Islet of Langerhans (tissue), 1 donor: Measurements from ENCODE around the gene CPNE5.

Source experiments
- FAIRE-seq: peaks from one replicate; lab custom pipeline; 2011; peaks lifted over from hg19 to GRCh38; lab: Jason Lieb, UNC

CPNE5 gene

DNA sequence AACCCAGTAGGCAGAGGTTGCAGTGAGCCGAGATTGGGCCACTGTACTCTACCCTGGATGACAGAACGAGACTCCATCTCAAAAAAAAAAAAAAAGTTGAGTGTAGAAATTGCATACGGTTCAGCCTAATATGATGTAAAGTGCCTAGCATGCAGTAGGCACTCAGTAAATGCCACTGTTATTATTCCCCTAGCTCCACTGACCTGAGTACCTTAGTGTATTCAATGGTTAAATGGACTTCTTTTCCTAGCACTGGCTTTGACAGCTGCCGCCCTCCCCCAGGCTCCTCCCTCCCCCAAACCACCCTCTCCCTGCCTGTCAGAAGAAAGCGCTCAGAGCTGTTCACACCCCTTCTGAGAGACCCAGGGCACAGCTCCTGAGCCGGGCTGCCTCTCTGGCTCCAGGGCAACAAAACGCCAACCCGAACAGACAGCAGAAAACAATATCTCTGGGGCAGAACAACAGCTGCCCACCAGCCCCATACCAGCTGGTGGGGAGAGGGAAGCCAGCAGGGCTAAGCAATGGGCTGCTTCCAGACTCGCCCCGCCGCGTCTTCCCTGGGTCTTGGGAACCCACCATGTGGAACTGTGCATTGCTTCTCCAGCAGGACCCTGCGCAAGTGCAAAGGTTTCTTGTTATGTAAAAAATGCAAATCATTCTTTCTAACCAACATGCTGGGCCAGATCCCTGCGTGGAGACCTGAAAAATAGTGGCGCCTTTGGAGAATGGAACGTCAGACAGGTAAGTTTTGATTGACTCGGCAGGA, 4.5 kb downstream of the CPNE5 start:
- FAIRE-seq: no peak

DNA sequence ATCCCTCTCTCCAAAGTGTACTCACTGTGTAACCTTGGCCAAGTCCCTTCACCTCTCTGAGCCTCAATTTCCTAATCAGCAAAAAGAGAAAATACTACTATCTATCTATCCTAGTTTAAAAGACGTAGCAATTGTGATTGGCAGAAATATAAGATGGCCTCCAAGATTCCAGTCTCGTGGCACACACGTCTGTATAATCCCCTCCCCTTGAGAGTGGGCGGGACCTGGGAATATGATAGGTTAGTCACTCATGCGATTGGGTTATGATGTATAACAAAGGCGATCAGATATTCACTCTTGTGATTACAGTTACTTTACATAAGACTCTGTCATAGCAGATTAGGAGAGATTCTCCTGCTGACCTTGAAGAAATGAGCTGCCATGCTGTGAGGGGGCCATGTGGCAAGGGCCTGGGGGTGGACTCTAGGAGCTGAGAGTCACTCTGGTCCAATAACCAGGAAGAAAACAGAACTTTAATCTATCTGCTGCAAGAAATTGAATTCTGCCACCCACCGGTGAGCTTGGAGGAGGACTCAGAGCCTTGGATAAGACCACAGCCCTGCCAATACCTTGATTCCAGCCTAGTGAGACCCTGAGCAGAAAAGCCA, 6.0 kb downstream of the CPNE5 start:
- no peak for FAIRE-seq

DNA sequence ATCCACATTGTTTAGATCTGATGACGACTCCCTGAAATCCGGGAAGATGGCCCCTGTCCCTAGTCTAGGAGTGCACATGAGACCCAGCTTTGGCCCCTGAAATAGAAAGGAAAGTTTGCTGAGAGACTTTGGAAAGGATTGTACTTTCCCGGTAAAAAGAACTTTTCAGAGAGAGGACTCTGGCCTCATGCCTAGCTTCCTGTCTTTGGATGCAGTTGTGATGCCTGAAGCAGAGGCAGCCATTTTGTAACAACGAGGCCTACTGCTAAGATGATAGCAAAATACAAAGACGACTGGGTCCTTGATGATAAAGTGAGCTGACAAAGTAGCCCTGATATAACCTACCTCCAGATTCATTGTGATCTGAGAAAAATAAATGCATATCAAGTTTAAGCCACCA, 6.9 kb downstream of the CPNE5 start:
- FAIRE-seq: no peak

DNA sequence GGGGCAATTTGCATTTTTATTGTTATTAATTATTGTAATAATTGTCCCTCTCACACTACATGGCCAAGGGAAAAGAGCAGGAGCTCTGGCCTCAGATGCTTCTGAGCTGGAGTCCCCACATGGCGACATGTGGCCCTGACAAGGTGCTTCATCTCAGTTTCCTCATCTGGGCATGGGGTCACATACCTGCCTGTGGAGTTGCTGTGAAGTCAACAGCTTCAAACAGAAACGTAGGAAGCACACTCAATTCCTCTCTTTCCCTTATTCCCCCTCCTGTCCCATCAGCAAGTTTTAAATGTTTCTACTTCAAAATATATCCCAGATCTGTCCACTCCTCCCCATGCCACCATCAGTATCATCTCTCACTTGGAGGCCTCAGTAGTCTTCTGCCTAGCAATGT, 8.7 kb downstream of the CPNE5 start:
- FAIRE-seq: no peak

DNA sequence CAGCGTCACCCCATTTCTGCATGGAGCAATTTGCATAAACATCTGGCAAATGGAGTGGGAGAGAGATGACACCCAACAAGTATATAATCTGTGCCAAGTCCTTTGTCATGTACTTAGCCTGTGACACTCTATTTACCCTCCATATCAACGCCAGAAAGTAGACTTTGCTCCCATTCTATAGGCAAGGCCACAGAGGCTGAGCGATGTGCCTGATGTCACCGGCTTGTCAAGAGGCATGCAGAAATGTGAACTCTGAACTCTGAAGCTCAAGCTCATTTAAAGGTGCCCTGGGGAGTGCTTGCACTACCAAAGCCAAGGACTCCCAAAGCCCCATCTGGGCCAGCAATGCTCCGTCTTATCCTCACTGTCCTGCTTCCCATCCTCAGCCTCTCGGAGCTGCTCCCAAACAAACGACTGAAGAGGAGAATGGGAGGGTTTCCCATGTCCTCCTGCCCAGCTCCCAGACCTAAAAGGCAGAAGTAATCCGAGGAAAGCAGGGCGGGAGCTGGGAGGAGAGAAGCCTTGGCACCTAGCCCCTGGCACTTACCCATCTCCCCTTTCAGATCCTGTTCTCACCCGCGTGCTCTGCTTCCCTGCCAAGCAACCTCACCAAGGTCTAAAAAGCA, 9.2 kb downstream of the CPNE5 start:
- FAIRE-seq: no peak

DNA sequence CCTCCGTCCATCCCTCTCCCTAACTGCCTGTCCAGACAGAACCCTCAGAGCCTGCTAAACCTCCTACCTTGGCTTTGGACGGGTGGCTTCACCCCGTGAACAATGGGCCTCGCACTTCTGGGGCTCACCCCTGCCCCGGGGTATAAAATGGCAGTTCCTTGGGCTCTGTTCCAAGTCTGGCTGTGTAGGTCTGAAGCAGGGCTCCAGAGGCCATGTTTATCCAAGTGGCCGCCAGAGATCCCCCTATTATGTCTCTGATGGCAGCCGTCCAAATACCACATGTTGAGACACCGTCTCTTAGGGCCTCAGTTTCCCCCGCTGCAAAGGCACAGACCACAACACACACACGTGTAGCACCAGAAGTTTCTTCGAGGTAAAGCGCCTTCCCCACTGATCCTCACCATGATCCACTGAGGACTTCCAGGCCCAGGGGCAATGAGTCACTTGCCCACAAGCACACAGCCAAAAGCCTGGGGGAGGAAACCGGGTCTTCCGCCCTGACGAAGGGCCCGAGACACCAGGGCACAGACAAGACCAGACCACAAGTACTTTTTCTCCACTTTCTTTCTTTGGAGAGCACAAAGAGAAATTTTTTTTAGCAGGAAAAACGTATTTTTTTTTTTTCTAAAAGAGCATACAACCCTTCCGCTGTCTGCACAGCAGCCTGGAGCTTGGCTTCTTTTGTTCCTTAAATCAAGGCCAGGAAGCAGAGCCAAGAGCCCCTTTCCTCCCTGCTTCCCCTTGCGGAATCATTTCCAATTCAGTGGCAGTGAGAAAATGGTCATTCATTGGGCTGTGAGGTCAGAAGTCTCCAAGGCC, 11.8 kb downstream of the CPNE5 start:
- no peak for FAIRE-seq

DNA sequence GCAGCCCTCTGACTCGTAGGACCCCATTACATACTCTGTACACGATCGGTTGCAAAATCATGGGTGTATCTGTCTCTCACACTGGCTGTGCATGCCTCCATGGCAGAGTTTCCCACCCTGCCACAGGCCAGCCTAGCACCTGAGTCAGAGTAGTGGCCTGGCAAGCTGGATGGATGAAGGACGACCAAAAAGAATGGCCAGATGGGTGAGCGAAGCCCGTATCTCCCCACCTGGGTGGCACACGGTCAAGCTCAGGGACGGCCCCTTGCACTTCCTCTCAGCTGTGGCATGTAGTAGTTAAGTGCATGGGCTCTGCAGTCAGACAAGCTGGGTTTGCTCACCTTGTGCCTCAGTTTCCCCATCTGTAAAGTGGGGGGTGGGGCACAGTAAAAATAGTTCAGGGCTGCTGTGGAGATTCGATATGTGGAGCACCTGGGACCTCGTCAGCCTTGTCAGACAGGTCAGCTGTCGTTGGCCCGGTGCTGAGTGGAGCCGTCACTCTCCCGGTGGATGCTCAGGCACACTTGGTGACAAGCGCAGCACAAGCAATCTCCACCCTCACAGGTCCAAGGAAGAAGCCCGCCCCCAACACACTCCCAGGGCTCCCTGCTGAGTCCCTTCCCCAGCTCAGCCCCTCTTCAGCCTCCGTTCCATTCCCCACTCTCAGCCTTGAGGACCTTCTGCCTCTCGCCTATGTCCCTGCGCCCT, 12.6 kb downstream of the CPNE5 start:
- no peak for FAIRE-seq

DNA sequence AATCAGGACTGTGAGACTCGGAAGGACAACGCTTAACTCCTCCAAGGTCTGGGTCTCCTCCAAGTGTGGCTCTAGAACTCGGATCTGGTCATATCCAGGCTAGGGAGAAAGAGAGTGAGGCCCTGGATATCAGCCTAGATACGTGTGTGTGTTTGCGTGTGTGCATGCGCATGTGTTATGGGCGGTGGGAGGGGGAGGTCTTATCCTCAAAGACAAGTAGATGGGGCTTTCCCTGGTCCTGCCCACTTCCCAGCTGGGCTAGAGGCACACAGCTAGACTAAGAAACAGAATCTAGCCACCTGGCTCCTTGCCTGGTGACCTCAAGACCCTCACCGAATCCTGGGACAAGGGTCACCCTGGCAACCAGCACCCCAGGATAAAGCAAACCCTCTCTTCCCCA, 13.2 kb downstream of the CPNE5 start:
- no peak for FAIRE-seq

DNA sequence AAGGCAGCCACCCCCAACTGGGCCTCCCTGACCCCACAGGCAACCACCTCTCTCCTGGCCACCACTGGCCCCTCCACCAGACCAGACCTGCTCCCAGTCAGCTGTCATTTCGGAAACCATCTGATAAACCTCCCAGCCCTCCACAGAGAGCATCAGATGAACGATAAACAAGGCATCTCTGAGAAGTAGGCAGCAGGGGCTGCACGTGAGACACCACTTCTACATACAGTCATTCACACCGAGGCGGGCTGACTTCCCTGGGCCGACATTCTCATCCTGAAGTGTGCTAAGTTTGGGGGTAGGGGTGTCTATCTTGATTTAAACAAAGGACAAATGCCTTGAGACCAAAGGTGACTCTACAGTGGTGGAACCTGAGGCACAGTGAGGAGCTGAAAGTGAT, 13.8 kb downstream of the CPNE5 start:
- FAIRE-seq: no peak

DNA sequence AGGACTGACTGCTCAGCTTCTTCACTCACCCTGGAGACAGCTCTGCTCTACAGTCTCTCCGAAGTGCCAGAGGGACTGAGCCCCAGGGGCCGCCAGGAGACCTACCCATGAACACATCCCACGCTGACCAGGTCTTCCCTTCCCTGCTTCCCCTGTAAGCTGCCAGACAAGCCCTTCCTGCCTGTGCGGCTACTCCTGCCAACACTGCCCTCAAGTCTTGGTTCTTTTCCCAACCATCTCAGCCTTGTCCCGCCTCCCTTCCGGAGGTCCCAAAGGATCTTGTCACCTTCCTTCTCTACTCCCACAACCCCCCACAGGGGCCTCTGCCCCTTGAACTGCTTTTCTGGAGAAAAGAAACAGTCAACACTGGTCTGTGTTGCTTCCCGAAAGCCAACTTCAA, 15.0 kb downstream of the CPNE5 start:
- FAIRE-seq: no peak

DNA sequence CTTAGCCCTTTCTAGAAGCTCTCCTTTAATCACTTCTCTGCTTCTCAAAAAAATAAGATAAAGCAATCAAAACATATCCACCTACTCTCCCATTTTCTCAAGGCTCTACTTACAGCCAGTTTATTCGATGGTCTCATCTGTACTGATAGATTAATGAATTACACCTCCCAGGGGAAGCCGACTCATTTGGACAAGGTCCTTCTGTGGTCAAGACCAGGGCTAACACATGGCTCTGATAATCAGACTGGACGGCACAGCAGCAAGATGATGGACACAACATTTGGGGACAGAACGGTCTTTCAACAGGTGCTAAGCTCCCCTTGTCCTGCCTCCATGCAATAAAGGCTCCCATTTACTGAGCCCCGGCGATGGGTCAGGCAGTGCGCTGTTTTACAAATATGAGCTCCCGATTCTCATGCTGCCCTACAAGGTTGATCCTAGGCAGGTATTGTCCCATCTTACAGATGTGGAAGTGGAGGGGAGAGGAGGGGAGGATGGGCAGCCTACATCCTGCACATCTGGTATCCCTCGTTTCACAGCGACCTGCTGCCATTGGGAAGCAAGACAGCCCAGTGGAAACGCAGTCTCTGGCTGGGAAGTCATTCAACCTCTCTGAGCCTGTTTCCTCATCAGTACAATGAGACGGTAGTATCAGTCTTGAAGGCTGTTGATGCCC, 15.7 kb downstream of the CPNE5 start:
- no peak for FAIRE-seq

DNA sequence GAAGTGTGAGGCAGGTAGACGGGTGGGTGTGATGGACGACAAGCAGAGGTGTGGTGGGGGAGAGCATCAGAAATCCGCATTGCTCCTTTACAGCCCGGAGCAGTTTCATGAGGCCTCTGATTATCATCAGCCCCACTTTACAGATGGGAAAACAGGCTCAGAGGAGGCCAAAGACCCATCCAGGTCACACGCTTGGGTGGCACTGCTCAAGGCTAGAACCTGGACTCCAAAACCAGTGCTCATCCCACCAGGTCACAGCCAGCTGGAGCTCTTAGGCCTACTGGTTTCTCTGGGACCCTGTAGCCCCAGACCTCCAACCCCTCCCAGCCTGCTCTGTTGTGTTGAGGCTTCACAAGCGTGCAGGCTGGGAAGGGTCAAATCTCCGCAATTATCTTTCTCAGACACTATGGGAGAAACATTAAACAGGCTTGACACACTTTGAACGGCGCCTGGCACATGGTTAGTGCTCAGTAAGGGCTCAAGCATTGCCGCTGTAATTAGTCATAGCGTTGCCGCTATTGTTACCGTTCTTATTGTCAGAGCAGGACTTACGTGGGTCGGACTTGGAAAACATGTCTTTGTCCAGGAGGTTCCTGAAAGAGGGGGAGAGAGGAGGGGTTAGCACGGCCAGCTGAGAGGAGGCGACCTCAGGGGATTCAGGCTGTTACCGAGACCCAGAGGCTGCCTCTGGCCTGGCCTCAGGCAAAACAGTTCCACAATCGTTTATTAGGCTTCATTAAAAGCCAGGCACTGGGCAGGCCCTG, 16.6 kb downstream of the CPNE5 start:
- no peak for FAIRE-seq

DNA sequence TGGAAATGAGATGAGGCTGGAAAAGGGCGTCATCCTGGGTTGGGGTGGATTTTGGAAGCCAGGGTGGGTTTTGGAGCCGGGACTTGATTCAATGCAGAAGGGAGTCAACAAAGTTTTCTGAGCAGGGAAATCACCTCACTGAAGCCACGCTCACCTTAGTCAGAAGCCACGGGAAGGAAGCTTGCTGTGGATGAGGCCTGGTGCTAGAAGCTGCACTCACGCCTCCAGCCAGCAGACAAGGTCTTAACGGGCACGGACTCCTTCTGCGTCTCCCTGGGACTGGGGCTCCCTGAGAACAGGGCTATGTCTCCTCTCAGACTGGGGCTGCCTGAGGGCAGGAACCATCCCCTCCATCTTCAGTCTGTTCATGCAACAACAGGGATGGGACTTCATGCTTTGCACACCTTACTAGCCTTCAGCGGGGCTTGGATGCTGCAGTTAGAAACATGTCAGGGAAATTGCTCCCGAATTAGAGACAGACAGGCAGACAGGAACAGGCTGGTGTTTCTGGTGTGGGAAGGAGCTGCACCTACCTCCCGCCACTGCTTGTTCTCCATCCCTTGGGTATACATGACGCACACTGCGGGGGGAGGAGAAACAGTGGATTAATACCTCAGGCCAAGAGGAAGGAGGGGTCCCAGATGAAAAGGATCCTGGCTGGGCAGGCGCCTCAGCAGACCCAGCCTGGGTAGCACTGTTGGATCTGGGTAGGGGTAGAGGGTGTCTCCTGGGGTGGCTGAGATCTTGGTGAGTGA, 17.5 kb downstream of the CPNE5 start:
- no peak for FAIRE-seq

DNA sequence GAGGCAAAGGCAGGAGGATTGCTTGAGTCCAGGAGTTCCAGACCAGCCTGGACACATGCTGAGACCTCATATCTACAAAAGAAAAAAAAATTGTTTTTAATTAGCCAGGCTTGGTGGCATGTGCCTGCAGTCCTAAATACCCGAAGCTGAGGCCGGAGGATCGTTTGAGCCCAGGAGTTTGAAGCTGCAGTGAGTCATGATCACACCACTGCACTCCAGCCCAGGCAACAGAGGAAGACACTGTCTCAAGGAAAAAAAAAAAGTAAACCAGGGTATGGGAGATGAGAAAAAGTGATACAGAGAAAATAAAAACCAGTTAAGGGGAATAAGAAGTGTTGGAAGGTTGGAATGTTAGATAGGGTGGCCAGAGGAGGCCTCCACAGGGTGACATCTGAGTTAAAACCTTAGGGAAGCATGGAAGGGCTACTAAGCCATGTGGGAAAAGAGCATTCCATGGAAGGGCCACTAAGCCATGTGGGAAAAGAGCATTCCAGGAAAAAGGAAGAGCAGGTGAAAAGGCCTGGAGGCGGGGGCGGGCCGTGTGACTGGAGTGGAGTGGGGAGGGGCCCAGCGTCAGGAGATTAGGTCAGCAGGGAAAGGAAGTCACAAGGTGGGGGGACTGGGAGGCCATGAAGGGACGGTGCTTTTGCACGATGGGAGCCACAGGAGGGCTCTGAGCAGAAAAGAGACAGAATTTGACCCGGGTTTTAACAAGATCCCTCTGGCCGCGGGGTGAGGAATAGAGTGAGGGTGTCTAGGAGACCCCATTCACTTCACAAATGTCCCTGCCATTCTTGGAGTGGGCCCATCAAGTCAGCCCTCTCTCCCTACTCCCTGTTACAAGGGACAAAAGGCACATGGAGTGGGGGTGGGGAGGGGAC, 18.3 kb downstream of the CPNE5 start:
- FAIRE-seq: no peak

DNA sequence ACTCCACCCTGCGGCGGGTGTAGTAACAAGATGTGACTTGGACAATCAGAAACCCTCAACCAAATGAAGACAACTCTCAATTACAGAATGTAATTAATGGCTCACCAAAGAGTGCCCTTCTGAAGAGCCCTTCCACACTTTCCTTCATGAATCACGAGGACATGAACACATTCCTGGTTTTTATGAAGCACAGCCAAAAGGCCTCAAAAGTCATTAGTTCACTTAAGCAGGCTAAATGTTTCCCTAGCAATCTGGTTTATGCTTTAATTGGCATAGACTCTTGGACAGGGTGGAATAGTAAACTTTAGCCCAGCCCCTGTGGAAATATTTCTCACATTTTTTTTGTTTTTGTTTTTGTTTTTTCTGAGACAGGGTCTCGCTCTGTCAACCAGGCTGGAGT, 20.5 kb downstream of the CPNE5 start:
- FAIRE-seq: no peak

DNA sequence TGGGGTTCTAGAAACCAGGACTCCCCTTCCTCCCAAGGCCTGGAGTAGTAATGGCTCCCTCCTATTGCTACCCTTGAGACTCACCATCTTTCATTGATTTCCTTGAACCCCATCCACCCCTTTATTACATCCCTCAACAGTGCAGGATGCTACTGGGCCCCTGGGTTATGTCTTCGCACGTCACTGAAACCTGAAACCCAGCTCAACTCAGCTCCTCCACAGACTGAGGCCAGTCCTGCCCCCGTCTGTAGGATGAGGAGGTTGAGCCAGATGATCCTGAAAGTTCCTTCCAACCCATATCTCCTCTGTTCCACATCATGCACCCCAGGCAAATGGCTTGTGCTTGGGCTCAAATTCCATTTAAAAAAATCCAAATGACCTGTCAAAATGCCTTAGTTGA, 21.4 kb downstream of the CPNE5 start:
- FAIRE-seq: no peak

DNA sequence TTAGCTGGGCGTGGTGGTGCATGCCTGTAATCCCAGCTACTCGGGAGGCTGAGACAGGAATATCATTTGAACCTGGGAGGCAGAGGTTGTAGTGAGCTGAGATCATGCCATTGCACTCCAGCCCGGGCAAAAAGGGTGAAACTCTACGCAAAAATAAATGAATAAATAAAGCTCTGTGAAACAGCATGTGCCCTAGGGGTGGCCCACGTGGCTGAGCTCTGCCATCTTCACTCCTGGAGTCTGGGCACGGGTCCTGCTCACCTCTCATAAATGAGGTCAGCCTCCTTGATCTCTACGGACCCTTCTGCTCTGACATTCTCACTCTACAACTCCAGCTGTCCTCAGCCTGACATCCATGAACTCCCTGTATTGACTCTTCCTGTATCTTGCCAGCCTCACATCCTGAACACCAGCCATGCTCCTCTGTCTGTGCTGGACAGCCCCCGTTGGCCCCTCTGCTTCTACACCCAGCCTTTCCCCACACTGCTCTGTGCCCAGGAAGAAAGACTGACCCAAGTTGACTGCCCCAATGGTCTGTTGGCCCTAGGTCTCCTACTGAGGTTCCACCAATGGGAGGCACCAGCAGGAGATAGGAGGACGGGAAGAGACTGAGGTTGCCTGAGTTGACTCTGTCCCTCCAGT, 21.9 kb downstream of the CPNE5 start:
- FAIRE-seq: no peak

DNA sequence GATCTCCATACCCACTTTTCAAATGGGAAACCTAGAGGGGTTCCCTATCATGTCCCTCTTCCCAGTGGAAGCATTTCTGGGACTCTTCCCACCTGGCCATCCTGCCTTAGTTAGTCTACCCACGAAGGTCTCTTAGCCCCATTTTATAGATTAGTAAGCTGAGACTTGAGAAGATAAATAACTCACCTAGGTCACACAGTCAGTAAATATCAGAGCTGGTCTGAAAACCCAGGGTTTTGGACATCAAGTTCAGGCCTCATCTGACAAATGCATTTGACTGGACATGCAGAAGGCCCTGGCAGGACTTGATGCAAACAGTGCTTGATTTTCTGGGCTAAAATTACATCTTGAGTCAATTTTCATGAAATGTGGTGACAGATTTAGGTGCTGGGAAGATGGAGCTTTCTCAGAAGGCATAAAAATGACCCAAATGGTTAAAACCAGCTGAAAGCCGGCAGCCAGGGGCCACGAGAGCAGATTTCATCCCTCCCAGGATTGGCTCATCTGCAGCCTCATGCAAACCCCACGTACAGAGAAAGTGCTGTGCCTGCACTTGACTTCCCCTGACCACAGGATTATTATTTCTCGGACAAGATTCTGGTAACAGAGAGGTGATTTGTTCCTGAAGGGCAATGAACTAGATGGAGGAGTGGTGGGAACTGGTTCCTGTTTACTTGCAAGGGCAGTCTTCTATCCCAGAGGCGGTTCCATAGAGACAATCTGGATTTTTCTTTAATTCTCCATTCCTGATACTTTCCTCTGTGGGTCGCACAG, 23.1 kb downstream of the CPNE5 start:
- no peak for FAIRE-seq
